H1 (cell line): ENCODE measurements around the gene GFOD1. TPM values are rescaled to one million over a fixed set of nuclear protein-coding genes. Genes with fewer than 3 reads are reported as not detected.

Source experiments
- BRCA1 ChIP-seq: IDR thresholded peaks from 2 replicates; pipeline ENCODE4 v1.6.1; 2012; ENCODE audit warnings: low read depth, low read length, improper control_type of control experiment
- CBX8 ChIP-seq: fragments of 300-800, 300-1000 bp; sonication (generic); IDR thresholded peaks from 2 replicates; pipeline ENCODE4 v1.7.1; 2016; ENCODE audit warnings: low read depth, low read length, borderline replicate concordance
- KDM4A ChIP-seq: IDR thresholded peaks from one replicate; pipeline ENCODE4 v1.7.1; 2012; ENCODE audit warnings: low read depth, mild to moderate bottlenecking, moderate library complexity, low read length, inconsistent platforms; ENCODE audit not compliant: severe bottlenecking
- RXRA ChIP-seq: IDR thresholded peaks from 2 replicates; pipeline ENCODE4 v1.6.1; 2011; ENCODE audit warnings: low read depth, mild to moderate bottlenecking, low read length, moderate library complexity; ENCODE audit not compliant: insufficient read depth
- ZNF274 ChIP-seq: IDR thresholded peaks from 2 replicates; pipeline ENCODE4 v1.7.0; 2012; ENCODE audit warnings: low read length, borderline replicate concordance; ENCODE audit errors: extremely low read depth
- polyA plus RNA-seq, 7 experiments: library from polyadenylated mRNA; depleted of rRNA in 3 of 7; stranded (reverse) in 5 of 7; unstranded in 2 of 7; fragments of >200 nt in 5 of 7; fragments of 200-250 nt in 2 of 7; gene quantifications; 1 replicate in 5 of 7; 2 replicates in 1 of 7; 4 replicates in 1 of 7; pipeline versions ENCODE4 v1.2.1 to v1.2.3, GENCODE V29; 2011 to 2013; ENCODE audit warnings: missing spikeins in 2 of 7, mixed read lengths in 2 of 7
- total RNA-seq: library from RNA; stranded (reverse); fragmentation: NEBNext Ultra II Directional; extraction: Animal tissue kit (Norgen Biotek cat#: 25700); gene quantifications from 2 replicates; pipeline ENCODE4 v1.2.1, GENCODE V29; 2021

GFOD1 gene
- total and polyA plus RNA-seq, 2 of the 8 experiments (the other 6 are each of a cell fraction or from before 2014, with no cell fraction given) = 2.5 to 8.8 TPM

GRCh38 chr6:13409991-13410390 is 77.4 kb downstream of the GFOD1 start (continued):
- TF ChIP-seq ZNF274 = no peak
- TF ChIP-seq RXRA = no peak
- no peak for TF ChIP-seq BRCA1
- no peak for TF ChIP-seq CBX8
- no peak for TF ChIP-seq KDM4A
